ENCODE measurements around the gene TIPRL. TPM values are rescaled to one million over a fixed set of nuclear protein-coding genes. Genes with fewer than 3 reads are reported as not detected.

The TIPRL gene
- total RNA-seq, 3 donors from 2014 or later = 46.3 to 47.9 (median 46.7) TPM

DNA sequence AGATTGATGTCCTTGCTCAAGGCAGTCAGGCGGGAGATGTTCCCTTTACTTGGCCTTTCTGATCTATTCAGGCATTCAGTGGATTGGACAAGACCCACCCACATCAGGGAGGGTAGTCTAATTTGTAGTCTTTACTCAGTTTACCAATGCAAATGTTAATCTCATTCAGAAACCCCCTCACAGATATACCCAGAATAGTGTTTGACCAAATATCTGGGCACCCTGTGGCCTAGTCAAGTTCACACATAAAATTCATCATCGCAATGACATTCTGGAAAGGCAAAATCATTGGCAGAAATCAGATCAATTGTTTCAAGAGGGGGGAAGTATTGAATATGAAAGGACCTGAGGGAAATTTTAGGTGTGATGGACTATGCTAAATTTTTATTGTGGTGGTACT lies 34.6 kb downstream of the TIPRL start:
- peaks cover 8% of the 10 kb centered on the region for H3K4me1 Mint-ChIP-seq (ENCODE audit: low read depth)
- no peak for DNase-seq
- no peaks in the 10 kb centered on the region for H3K27me3 Mint-ChIP-seq (ENCODE audit: low read depth)
- peaks cover 14% of the 10 kb centered on the region for H3K9me3 Mint-ChIP-seq
- no peak for ATAC-seq
- no peak overlapping the region for H3K4me3 Mint-ChIP-seq
- no peaks in the 10 kb centered on the region for H3K36me3 Mint-ChIP-seq (ENCODE audit: insufficient read depth)

DNA sequence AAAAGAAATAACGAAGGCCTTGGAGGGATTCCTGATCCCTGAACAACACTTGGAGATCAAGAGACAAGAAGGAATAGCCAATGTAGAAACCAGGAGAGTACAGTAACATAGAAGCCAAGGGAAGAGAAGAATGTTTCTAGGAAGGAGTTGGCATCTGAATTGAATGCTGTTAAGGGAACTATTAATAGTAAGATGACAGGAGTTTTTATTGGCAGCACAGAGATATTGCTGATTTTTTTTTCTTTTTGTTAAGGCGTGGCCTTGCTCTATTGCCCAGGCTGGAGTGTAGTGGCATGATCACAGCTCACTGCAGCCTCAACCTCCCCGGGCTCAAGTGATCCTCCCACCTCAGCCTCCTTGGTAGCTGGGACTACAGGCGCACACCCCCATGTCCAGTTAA lies 37.4 kb downstream of the TIPRL start:
- H3K9me3 Mint-ChIP-seq = peaks cover 12% of the 10 kb centered on the region
- H3K36me3 Mint-ChIP-seq (ENCODE audit: insufficient read depth) = no peaks in the 10 kb centered on the region
- peaks cover 10% of the 10 kb centered on the region for H3K4me1 Mint-ChIP-seq (ENCODE audit: low read depth)
- H3K27me3 Mint-ChIP-seq (ENCODE audit: low read depth) = no peaks in the 10 kb centered on the region
- H3K4me3 Mint-ChIP-seq = no peak overlapping the region
- no peak for DNase-seq
- no peak for ATAC-seq

DNA sequence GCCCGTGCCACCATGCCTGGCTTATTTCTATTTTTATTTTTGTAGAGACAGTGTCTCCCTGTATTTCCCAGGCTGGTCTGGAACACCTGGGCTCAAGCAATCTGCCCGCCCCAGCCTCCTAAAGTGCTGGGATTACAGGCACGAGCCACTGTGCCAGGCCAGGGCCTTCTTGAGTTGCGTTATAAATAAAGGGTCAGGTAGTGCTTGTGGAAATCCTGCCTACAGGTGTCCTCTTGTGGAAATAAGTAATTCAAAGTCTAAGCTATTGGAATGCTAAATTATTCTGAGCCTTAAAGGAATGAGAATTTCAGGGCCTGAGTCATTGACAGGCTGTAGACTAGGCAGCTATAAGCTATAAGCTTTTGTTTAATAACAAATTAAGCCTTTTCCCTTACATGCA lies 38.9 kb downstream of the TIPRL start:
- Mint-ChIP-seq H3K4me3 (no peak overlapping the region), H3K4me1 (ENCODE audit: low read depth) (peaks cover 2% of the 10 kb centered on the region), H3K9me3 (peaks cover 7% of the 10 kb centered on the region), H3K27me3 (ENCODE audit: low read depth) (no peaks in the 10 kb centered on the region), H3K36me3 (ENCODE audit: insufficient read depth) (no peaks in the 10 kb centered on the region)
- DNase-seq (no peak), ATAC-seq (no peak)

- no peaks in the 10 kb centered on the region for H3K27me3 Mint-ChIP-seq (ENCODE audit: low read depth)
- DNase-seq (no peak), ATAC-seq (no peak)
- H3K9me3 Mint-ChIP-seq = no peaks in the 10 kb centered on the region
- peaks cover 2% of the 10 kb centered on the region for H3K4me1 Mint-ChIP-seq (ENCODE audit: low read depth)
- no peak overlapping the region for H3K4me3 Mint-ChIP-seq
- H3K36me3 Mint-ChIP-seq (ENCODE audit: insufficient read depth) = no peaks in the 10 kb centered on the region
Observed at GRCh38 chr1:168218658-168219057, 39.9 kb downstream of the TIPRL start.

- no peaks in the 10 kb centered on the region for H3K9me3 Mint-ChIP-seq
- ATAC-seq (no peak), DNase-seq (no peak)
- H3K27me3 Mint-ChIP-seq (ENCODE audit: low read depth) = peaks cover 2% of the 10 kb centered on the region
- H3K36me3 Mint-ChIP-seq (ENCODE audit: insufficient read depth) = no peaks in the 10 kb centered on the region
- no peak overlapping the region for H3K4me3 Mint-ChIP-seq
- peaks cover 12% of the 10 kb centered on the region for H3K4me1 Mint-ChIP-seq (ENCODE audit: low read depth)
Observed at GRCh38 chr1:168220470-168220871, 41.7 kb downstream of the TIPRL start.

DNA sequence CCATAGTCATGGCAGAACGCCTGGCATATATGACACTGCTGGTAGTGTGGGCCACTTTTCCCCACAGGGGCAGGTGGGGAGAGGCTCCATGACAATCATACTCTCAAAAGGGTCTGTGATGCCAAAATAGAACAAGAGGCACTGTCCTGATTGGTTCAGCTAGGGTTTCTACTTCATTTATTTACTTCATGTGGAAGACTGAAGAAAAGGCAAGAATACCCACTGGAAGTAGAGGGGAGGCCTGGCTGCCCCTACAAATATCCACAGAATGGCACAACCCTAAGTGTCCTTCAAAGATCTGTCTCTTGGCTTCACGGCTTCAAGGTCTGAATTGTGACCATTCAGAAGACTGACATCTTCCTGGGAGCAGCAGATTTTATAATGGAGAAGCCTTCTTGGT lies 42.5 kb downstream of the TIPRL start:
- Mint-ChIP-seq H3K4me3 (no peak overlapping the region), H3K4me1 (ENCODE audit: low read depth) (peaks cover 14% of the 10 kb centered on the region), H3K9me3 (no peaks in the 10 kb centered on the region), H3K36me3 (ENCODE audit: insufficient read depth) (no peaks in the 10 kb centered on the region), H3K27me3 (ENCODE audit: low read depth) (peaks cover 2% of the 10 kb centered on the region)
- ATAC-seq = no peak
- no peak for DNase-seq

DNA sequence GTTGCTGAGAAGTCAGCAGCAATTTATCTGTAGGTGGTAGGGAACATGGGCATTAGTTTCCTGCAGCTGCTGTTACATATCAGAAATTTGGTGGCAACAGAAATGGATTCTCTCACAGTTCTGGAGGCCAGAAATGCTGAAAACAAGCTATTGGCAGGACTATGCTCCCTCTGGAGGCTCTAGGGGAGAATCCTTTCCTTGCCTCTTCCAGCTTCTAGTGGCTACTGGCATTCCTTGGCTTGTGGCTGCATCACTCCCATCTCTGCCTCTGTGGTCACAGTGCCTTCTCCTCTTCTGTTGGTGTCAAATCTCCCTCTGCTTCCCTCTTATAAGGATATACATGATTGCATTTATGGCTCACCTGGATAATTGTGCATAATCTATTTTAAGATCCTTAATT lies 44.5 kb downstream of the TIPRL start:
- H3K4me1 Mint-ChIP-seq (ENCODE audit: low read depth) = peaks cover 30% of the 10 kb centered on the region
- no peaks in the 10 kb centered on the region for H3K9me3 Mint-ChIP-seq
- no peak for ATAC-seq
- H3K27me3 Mint-ChIP-seq (ENCODE audit: low read depth) = peaks cover 2% of the 10 kb centered on the region
- no peaks in the 10 kb centered on the region for H3K36me3 Mint-ChIP-seq (ENCODE audit: insufficient read depth)
- H3K4me3 Mint-ChIP-seq = no peak overlapping the region
- no peak for DNase-seq

GRCh38 chr1:168223681-168224540 lies 45.1 kb downstream of the TIPRL start:
- Mint-ChIP-seq H3K36me3 (ENCODE audit: insufficient read depth) (no peaks in the 10 kb centered on the region), H3K9me3 (no peaks in the 10 kb centered on the region), H3K27me3 (ENCODE audit: low read depth) (peaks cover 2% of the 10 kb centered on the region), H3K4me3 (no peak overlapping the region), H3K4me1 (ENCODE audit: low read depth) (peaks cover 36% of the 10 kb centered on the region)
- ATAC-seq (no peak), DNase-seq (no peak)

- Mint-ChIP-seq H3K4me3 (peak overlapping the region; percentile 93), H3K4me1 (ENCODE audit: low read depth) (peaks cover 47% of the 10 kb centered on the region), H3K36me3 (ENCODE audit: insufficient read depth) (peaks cover 8% of the 10 kb centered on the region), H3K9me3 (no peaks in the 10 kb centered on the region), H3K27me3 (ENCODE audit: low read depth) (peaks cover 2% of the 10 kb centered on the region)
- DNase-seq (no peak), ATAC-seq (no peak)
Observed at GRCh38 chr1:168224991-168225390, 46.2 kb downstream of the TIPRL start.

- peak; percentile 94 to 95 for ATAC-seq
- no peaks in the 10 kb centered on the region for H3K9me3 Mint-ChIP-seq
- peaks cover 2% of the 10 kb centered on the region for H3K27me3 Mint-ChIP-seq (ENCODE audit: low read depth)
- DNase-seq = peak; percentile 72
- peaks cover 8% of the 10 kb centered on the region for H3K36me3 Mint-ChIP-seq (ENCODE audit: insufficient read depth)
- H3K4me3 Mint-ChIP-seq = peak within 1 kb of the TSS; percentile 93
- H3K4me1 Mint-ChIP-seq (ENCODE audit: low read depth) = peaks cover 48% of the 10 kb centered on the region
Observed at GRCh38 chr1:168225476-168226190, 46.9 kb downstream of the TIPRL start, which contains the start of gene SFT2D2. Gene SFT2D2, plus strand, starts transcription at chr1:168226004. Its CDS starts 76 bp downstream, at chr1:168226080.

- Mint-ChIP-seq H3K4me1 (ENCODE audit: low read depth) (peaks cover 62% of the 10 kb centered on the region), H3K27me3 (ENCODE audit: low read depth) (peaks cover 2% of the 10 kb centered on the region), H3K36me3 (ENCODE audit: insufficient read depth) (peaks cover 25% of the 10 kb centered on the region), H3K9me3 (no peaks in the 10 kb centered on the region), H3K4me3 (peak overlapping the region; percentile 93)
- DNase-seq (no peak), ATAC-seq (no peak)
Observed at GRCh38 chr1:168227620-168228019, 48.9 kb downstream of the TIPRL start.

DNA sequence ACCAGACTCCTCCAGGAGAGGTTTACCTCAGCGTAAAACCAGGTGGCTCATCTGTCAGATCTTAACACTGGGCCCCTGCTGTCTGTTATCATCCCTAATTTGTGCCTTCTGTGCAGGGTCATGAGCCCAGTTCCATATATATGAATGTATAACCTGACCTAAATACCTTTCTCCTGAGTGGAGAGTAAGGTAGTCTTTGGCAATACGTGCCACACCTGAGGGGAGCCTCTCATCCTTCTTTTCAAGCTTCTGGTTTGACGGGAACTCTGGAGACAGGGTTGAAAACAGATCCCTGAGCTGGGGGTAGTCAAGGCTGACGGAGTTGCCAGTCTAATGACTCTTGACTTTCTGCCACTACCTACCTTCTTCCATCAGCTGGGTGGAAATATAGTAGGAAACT lies 51.1 kb downstream of the TIPRL start:
- peaks cover 41% of the 10 kb centered on the region for H3K36me3 Mint-ChIP-seq (ENCODE audit: insufficient read depth)
- H3K9me3 Mint-ChIP-seq = no peaks in the 10 kb centered on the region
- H3K4me1 Mint-ChIP-seq (ENCODE audit: low read depth) = peaks cover 70% of the 10 kb centered on the region
- no peak overlapping the region for H3K4me3 Mint-ChIP-seq
- H3K27me3 Mint-ChIP-seq (ENCODE audit: low read depth) = no peaks in the 10 kb centered on the region
- DNase-seq (no peak), ATAC-seq (no peak)

DNA sequence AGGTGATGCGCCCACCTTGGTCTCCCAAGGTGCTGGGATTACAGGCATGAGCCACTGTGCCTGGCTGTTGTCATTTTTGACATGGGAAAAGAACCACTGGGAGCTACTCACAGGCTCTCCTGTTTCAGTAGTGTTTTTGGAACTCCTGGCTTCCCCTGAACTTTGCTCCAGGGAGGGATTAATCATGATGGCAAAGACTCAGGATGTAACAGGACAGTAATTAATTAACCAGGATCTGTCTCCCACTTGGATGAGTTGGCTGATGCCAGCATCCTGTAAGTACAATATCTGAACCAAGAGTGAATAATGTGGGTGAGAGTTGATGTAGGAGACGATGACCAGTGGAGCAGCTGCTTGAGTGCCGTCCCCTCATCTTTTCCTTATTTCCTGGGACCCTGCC lies 51.9 kb downstream of the TIPRL start:
- peaks cover 45% of the 10 kb centered on the region for H3K36me3 Mint-ChIP-seq (ENCODE audit: insufficient read depth)
- ATAC-seq = no peak
- no peak overlapping the region for H3K4me3 Mint-ChIP-seq
- H3K27me3 Mint-ChIP-seq (ENCODE audit: low read depth) = no peaks in the 10 kb centered on the region
- no peak for DNase-seq
- H3K4me1 Mint-ChIP-seq (ENCODE audit: low read depth) = peaks cover 71% of the 10 kb centered on the region
- H3K9me3 Mint-ChIP-seq = no peaks in the 10 kb centered on the region

DNA sequence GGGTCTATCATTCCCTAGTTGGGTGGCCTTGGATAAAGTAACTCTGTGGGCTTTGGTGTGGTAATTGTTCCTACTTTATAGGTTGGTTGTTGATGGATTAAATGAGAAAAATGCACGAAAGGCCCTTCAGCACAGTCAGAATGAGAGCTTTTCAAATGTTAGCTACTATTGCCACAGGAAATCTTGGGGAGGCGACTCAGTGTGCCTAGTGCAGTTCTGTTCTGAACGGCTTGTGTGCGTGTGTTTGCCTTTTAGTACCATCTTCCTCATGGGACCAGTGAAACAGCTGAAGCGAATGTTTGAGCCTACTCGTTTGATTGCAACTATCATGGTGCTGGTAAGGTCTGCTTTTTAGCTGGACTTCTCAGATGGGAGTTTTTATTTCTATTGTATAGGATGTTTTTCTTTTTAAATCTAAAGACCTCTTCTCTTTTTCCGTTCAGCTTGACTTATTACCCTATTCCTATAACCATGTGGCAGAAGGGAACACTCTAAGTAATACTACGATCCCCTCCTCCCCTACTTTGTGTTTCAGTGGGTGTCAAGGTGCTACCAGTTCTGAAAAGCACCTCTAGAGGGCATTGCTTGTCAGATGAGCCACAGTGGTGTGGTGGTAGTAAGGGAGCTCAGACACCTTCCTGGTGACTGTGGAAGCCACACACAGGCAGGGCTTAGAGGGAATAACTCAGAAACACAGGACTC lies 56.2 kb downstream of the TIPRL start:
- Mint-ChIP-seq H3K36me3 (ENCODE audit: insufficient read depth) (peaks cover 69% of the 10 kb centered on the region), H3K9me3 (no peaks in the 10 kb centered on the region), H3K27me3 (ENCODE audit: low read depth) (no peaks in the 10 kb centered on the region), H3K4me3 (peak overlapping the region; percentile 29), H3K4me1 (ENCODE audit: low read depth) (peaks cover 62% of the 10 kb centered on the region)
- peak; percentile 50 to 63 for ATAC-seq
- peak; percentile 10 for DNase-seq
